CD4-positive, alpha-beta T cell treated with Interleukin-2 at 100 ng/mL for 4 hours (primary cell): Measurements from ENCODE around the gene TCF4.

ENCODE experiments used
- DNase-seq: peaks from one replicate; pipeline ENCODE4 v3.0.0-alpha.2; 2020; ENCODE audit warnings: low spot score

Gene TCF4

DNA sequence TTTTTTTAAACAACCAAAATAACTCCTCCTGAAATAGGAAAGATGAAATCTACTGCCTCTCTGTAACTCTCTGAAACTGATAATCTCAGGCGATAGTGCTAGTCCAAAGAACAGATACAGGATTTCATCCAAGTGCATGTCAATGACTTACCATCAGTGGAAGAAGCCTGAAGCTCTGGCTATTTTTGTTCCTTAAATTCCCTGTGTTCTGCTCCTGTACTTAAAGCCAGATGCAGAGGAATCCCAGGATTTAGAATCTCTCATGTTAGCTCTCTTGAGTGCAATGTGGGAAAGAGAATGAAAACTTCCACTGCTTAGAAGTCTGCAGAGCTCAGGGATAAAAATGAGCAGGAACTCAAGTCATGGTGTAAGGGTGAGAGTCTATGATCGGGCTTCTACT is 291.9 kb downstream of the TCF4 start:
- no peak for DNase-seq

GRCh38 chr18:55290898-55291297 is 297.1 kb downstream of the TCF4 start:
- DNase-seq, result no peak

DNA sequence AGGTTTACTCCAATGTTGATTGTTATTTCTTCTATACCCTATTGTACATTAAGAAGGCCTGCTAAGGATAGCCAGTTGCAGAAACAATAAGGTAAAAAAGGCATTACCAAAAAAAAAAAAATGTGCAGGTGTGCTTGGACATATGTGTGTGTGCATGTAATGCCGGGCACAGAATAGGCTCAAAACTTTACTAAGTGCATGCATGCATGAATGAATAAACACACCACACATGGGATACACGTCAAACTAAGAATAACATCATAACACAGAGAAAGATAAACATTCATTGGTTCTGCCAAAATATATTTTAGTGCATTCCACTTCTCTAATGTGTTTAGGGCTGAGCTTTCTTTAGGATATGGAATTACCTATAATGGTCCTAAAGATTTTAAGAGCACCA is 298.2 kb downstream of the TCF4 start:
- no peak for DNase-seq

- no peak for DNase-seq
Observed at GRCh38 chr18:55289048-55289447, 298.9 kb downstream of the TCF4 start.

GRCh38 chr18:55287935-55288868 is 299.8 kb downstream of the TCF4 start:
- DNase-seq, result no peak

- no peak for DNase-seq
Observed at GRCh38 chr18:55287149-55287806, 300.7 kb downstream of the TCF4 start.

DNA sequence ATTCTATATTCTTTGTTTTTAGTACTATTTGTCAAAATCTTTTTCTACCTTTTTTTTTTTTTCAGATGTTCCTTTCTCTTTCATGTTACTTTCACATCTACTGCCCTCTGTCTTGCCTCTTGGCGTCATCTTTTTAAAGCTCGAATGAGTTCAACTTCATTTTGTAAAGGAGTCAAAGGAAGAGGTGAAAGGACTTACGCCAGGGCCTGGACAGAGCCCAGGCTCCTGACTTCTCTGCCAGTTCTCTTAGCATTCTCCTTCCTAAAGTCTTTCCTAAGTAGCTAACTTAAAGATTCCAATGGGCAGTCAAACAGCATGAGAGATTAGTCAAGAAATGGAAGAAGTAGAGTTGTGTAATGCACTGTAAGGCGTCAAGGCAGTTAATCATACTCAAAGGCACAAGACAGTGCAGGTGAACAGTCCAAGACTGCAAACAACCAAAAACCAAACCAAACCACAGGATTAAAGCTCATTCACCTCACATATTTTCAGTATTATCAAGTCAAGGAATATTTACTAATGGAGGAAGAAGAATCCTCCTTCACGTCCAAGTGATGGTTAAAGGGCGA is 301.7 kb downstream of the TCF4 start:
- DNase-seq, result no peak

- no peak for DNase-seq
Observed at GRCh38 chr18:55284614-55285013, 303.4 kb downstream of the TCF4 start.

DNA sequence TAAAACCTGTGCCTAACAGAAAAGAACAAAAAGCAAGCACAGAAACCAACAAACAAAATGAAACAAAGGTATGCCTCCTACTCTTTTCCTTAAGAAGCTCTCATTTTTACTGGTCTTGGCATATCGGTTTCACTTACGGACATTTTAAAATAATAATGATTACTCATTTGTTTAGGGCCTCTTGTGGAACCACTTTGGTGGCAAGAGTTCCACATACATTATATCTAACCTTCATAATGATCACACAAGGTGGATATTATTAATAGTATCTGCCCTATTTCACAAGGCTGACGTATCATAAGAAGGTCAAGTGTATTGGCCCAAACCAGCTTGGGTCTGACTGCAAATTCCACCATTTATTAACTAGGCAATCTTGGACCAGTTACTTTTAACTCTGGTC is 304.7 kb downstream of the TCF4 start:
- DNase-seq, result no peak

DNA sequence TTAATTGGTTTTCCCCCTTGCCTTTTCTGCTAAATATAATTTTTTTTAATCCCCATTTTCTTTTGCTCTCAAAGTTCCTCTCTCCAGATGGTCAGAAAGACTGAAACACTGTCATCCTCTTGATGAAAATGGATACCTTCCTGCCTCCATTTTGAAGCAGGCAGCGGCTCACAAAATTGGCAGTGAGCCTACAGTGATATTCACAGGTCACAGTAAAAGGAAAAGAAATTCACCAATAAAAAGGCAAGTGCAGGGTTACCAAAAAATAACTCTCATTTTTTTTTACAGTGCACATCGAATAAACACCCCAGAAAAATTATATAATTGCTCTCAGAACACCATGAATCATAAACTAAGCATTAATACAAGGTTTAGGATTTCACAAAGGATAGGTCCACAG is 307.5 kb downstream of the TCF4 start:
- DNase-seq, result no peak

DNA sequence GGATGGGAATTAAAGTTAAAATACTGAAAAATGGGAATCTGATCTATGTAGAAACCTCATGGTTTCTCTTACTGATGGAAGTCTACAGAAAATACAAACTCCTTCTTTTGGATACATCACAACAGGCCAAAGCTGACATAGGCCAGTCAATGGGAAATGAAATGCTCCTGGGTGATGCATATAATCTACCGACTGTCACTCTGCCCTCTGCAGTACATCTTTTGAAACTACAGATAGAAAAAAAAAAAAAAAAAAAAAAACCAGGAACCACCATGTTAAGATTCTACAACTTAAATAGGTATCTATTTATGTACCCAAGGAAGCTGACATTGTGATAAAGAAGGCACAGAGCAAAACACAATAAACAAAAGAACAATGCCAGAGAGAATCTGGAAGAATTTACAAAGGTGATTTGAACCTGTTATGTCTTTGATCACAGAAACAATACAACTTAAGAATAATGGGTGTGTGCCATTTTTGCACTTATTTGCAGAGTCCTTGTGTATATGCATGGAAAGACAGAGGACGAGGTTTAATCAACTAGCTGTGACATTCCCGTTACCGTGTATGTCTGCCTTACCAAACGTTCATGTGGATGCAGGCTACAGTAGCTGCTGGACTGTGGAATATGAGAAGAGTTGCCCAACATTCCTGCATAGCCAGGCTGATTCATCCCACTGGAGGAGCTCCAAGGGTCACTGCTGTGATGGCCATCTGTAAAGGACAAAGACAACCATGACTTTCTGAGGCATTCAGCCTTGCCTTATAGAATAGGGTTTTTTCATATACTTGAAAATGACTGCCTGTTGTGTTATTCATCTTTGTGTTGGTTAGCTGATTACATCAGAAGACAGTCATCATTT is 312.7 kb downstream of the TCF4 start:
- DNase-seq, result no peak

DNA sequence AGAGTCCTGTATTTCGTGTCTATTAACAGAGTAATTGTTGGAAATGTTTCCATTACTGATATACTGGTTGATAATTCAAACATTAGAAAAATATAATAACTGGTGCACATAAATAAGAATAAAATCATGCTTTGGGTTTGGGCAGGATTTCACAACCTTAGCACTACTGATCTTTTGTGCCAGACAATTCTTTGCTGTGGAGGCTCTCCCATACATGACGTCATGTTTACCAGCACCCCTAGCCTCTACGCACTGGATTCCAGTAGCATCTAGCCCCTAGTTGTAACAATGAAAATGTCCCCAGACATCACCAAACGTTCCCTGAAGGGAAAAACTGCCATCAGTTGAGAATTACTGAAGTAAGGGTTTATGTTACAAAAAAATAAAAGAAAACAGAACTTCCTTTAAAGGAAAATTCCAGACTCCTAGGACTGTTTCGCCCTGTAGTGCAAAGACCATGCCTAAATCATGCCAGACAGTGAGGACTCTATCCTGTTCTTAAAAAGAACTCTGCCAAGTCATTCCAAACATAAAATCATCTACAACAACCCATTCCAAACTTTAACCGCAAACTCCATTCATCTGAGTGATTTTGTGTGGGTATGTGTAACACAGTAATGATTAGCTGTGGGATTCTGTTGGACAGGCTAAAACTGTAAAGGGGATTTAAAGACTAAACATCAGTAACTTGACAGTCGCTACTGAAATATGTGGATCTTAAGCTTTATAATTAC is 315.3 kb downstream of the TCF4 start:
- no peak for DNase-seq

GRCh38 chr18:55269622-55270021 is 318.4 kb downstream of the TCF4 start:
- DNase-seq, result no peak

DNA sequence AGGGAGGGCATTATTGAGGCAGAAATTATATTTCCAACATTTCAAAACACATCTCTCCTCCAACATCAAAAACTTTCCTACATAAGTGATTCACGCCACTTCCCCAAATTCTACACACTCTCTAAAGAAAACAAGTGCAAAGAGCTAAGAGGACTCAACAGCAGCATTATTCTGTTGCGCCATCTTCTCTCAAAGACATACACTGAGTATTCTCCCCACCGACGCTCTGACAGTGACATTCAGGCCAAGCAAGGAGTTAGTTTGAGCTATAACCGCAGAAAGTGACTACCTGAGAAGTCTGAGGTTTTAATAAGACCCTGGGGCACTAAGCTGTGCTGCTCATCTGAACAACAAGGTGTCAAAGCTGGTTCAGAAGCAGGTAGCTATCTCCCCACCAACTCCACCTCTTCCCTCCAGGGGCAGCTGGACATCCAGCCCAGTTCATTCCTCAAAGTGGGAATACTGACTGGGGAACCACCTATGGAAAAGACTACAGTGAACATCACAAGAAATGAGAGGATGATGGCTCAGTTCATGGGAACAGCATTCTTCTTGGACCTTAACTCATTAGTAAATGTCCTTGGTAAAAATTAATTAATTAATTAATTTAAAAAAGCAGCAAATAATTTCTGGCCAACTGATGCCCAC is 319.2 kb downstream of the TCF4 start:
- DNase-seq, result no peak

DNA sequence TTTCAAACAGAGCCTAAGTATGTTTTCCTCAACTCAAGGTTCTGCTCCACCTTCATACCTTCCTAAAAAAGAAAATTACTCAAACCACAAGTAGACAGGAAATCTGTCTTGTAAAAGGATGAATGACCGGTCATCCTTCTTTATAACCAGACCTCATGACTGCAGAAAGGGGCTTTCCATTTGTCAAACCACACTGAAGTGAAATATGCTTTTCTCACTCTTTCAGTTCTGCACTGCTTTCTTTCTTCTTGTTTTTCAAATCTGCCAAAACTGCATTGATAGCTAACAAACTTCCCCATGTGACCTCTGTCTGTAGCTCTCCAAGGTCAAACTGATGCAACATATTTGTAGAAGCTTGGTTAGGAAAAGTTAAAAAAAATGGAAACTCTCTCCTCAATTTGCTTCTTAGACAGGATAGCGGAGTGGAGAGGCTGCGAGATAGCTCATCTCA is 319.8 kb downstream of the TCF4 start:
- DNase-seq, result no peak

GRCh38 chr18:55266981-55267380 is 321.0 kb downstream of the TCF4 start:
- no peak for DNase-seq

GRCh38 chr18:55265984-55266383 is 322.0 kb downstream of the TCF4 start:
- DNase-seq, result no peak

- DNase-seq, result no peak
Observed at GRCh38 chr18:55265130-55265675, 322.8 kb downstream of the TCF4 start.

DNA sequence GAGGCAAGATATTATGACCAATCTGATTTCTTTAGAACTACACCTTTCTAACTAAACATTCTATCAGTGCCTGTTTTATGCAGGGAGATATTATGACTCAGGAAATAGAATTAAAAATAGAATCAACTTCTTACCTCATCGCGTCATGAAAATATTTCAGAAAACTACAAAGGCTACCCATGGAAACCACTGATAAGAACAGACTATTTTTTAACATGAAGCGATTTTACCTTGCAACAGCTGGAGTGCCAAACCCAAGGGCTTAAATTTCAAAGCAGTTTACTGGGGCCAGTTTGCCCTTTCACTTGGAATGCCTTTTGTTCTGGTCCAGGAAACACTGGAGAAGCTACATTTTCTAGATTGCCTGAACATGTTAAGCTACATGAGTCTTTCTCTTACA is 323.9 kb downstream of the TCF4 start:
- DNase-seq, result no peak

DNA sequence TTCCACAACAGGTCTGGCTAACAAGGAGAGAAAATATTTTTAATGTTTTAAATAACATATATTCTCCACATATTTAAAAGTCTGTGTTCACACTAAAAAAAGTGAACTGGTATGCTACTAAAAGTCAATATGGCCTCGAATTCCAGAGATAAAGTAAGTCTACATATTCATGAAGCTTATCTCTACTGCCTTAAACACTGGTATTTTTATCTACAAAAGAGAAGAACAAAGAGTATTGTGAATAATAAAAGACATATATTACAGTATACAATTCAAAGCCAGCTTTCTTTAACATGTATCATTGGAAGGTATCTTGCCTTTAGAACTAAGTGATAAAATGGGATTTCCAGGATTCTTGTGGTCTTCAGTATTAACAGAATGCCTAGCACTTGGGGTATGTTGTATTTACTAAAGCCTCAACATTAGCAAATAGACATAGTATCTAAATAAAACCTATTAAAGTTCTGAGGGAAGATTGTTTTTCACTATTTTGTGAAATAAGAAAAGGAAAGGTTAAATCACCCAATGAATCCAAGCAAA is 325.9 kb downstream of the TCF4 start:
- DNase-seq, result no peak
